GM23338 (cell line): ENCODE results near the gene TTL. TPM values are rescaled to one million over a fixed set of nuclear protein-coding genes. Genes with fewer than 3 reads are reported as not detected.

Source experiments
- ATAC-seq: fragments of 200-7000 bp; cut with Tn5 transposase; 3 replicates; pipeline ENCODE4 v1.9.1; 2020
- DNase-seq: peaks from one replicate; pipeline ENCODE4 v3.0.0-alpha.2; 2015; ENCODE audit warnings: low spot score
- H2AFZ ChIP-seq: fragments of 200-600 bp; sonication (generic); 2 replicates; pipeline ENCODE4 v1.8.0; 2016; ENCODE audit warnings: antibody characterized with exemption, mild to moderate bottlenecking, moderate library complexity
- H3F3A ChIP-seq: fragments of 200-600 bp; sonication (generic); replicated peaks from 2 replicates; pipeline ENCODE4 v1.8.0; 2017; ENCODE audit warnings: antibody characterized with exemption, mixed run types, low read depth
- H3K27ac ChIP-seq: fragments of 200-600 bp; sonication (generic); 2 replicates; pipeline ENCODE4 v1.6.1; 2016; ENCODE audit warnings: low read depth
- H3K27me3 ChIP-seq: fragments of 200-600 bp; sonication (generic); 2 replicates; pipeline ENCODE4 v1.8.0; 2016; ENCODE audit warnings: mild to moderate bottlenecking, mixed run types, moderate library complexity; ENCODE audit not compliant: insufficient read depth
- H3K36me3 ChIP-seq: fragments of 200-600 bp; sonication (generic); 2 replicates; pipeline ENCODE4 v1.8.0; 2016; ENCODE audit warnings: mild to moderate bottlenecking; ENCODE audit not compliant: insufficient read depth
- H3K4me1 ChIP-seq: fragments of 200-600 bp; sonication (generic); 2 replicates; pipeline ENCODE4 v1.8.0; 2016; ENCODE audit warnings: mild to moderate bottlenecking, moderate library complexity; ENCODE audit not compliant: insufficient read depth
- H3K4me2 ChIP-seq: fragments of 200-600 bp; sonication (generic); 2 replicates; pipeline ENCODE4 v1.7.1; 2017; ENCODE audit warnings: mixed run types
- H3K4me3 ChIP-seq: fragments of 200-600 bp; sonication (generic); 2 replicates; pipeline ENCODE4 v1.6.1; 2016; ENCODE audit warnings: mixed run types
- H3K79me2 ChIP-seq: fragments of 200-600 bp; sonication (generic); replicated peaks from 2 replicates; pipeline ENCODE4 v1.8.0; 2017; ENCODE audit warnings: mild to moderate bottlenecking; ENCODE audit not compliant: insufficient read depth
- H3K9me2 ChIP-seq: fragments of 200-600 bp; sonication (generic); 2 replicates; pipeline ENCODE4 v1.8.0; 2017; ENCODE audit not compliant: insufficient read depth
- H4K20me1 ChIP-seq: fragments of 200-600 bp; sonication (generic); replicated peaks from 2 replicates; pipeline ENCODE4 v1.8.0; 2017; ENCODE audit warnings: mild to moderate bottlenecking; ENCODE audit not compliant: insufficient read depth
- H3K27ac Mint-ChIP-seq: 2 replicates; pipeline ENCODE4 v1.8.0; 2020; ENCODE audit warnings: inconsistent platforms, mild to moderate bottlenecking, moderate library complexity, mixed read lengths
- H3K27me3 Mint-ChIP-seq: 3 replicates; pipeline ENCODE4 v1.8.0; 2022; ENCODE audit warnings: low read depth, mild to moderate bottlenecking, moderate library complexity, mixed read lengths, inconsistent platforms; ENCODE audit not compliant: insufficient read depth, poor library complexity
- H3K36me3 Mint-ChIP-seq: 3 replicates; pipeline ENCODE4 v1.8.0; 2021; ENCODE audit warnings: low read depth, mild to moderate bottlenecking, inconsistent platforms, moderate library complexity, mixed read lengths
- H3K4me1 Mint-ChIP-seq: 3 replicates; pipeline ENCODE4 v1.8.0; 2020; ENCODE audit warnings: mild to moderate bottlenecking, inconsistent platforms, mixed read lengths
- H3K4me3 Mint-ChIP-seq: 3 replicates; pipeline ENCODE4 v1.8.0; 2021; ENCODE audit warnings: moderate library complexity, mild to moderate bottlenecking, inconsistent platforms, mixed read lengths
- H3K9me3 Mint-ChIP-seq: 3 replicates; pipeline ENCODE4 v1.8.0; 2020; ENCODE audit warnings: moderate library complexity, mild to moderate bottlenecking, inconsistent platforms, mixed read lengths
- CREB1 ChIP-seq: fragments of 250-450 bp; sonication (Bioruptor Pico); IDR thresholded peaks from 2 replicates; pipeline ENCODE4 v1.5.0; 2020; ENCODE audit warnings: low read depth, mild to moderate bottlenecking, moderate library complexity
- EZH2 ChIP-seq: fragments of 200-600 bp; sonication (generic); IDR thresholded peaks from one replicate; pipeline ENCODE4 v1.8.0; 2017; ENCODE audit warnings: antibody characterized with exemption, mild to moderate bottlenecking, low read depth; ENCODE audit not compliant: unreplicated experiment
- EZH2phosphoT487 ChIP-seq: fragments of 200-600 bp; sonication (generic); IDR thresholded peaks from one replicate; pipeline ENCODE4 v1.8.1; 2018; ENCODE audit warnings: antibody characterized with exemption; ENCODE audit not compliant: unreplicated experiment
- JUNB ChIP-seq: IDR thresholded peaks from one replicate; pipeline ENCODE4 v1.6.1; 2016; ENCODE audit warnings: antibody characterized with exemption; ENCODE audit not compliant: unreplicated experiment
- NANOG ChIP-seq: IDR thresholded peaks from 2 replicates; pipeline ENCODE4 v1.6.1; 2016; ENCODE audit warnings: antibody characterized with exemption, borderline replicate concordance
- POLR2AphosphoS5 ChIP-seq: IDR thresholded peaks from 2 replicates; pipeline ENCODE4 v1.6.1; 2016; ENCODE audit warnings: antibody characterized with exemption, low read depth
- STAT1 ChIP-seq: IDR thresholded peaks from one replicate; pipeline ENCODE4 v1.6.1; 2016; ENCODE audit warnings: antibody characterized with exemption; ENCODE audit not compliant: unreplicated experiment
- ZNF114 ChIP-seq: fragments of 250-450 bp; sonication (Bioruptor Pico); IDR thresholded peaks from 2 replicates; pipeline ENCODE4 v1.5.0; 2020; ENCODE audit warnings: mild to moderate bottlenecking, moderate library complexity
- ZNF331 ChIP-seq: fragments of 250-450 bp; sonication (Bioruptor Pico); IDR thresholded peaks from 2 replicates; pipeline ENCODE4 v1.5.0; 2020; ENCODE audit warnings: low read depth, mild to moderate bottlenecking, moderate library complexity
- polyA plus RNA-seq: library from polyadenylated mRNA; unstranded; fragments of >200 nt; fragmentation: Nextera tagmentation; extraction: Ambion mirVana; gene quantifications from 2 replicates; pipeline ENCODE4 v1.2.1, GENCODE V29; 2016
- total RNA-seq: library from RNA; depleted of rRNA; stranded (reverse); fragments of >200 nt; shearing (Covaris generic); gene quantifications from 2 replicates; pipeline ENCODE4 v1.2.3, GENCODE V29; 2014
- TF ChIP-seq, protein P1 (sequence below): IDR thresholded peaks from one replicate; pipeline ENCODE4 v1.6.1; 2018; ENCODE audit warnings: antibody characterized with exemption; ENCODE audit not compliant: unreplicated experiment
- TF ChIP-seq, protein P2 (sequence below), 2 experiments: fragments of 200-600 bp in 1 of 2; sonication (generic) in 1 of 2; conservative IDR thresholded peaks; 2 replicates each; pipeline versions ENCODE4 v1.5.1 to v1.6.1; 2016 to 2017; ENCODE audit warnings: antibody characterized with exemption in 2 of 2, low read depth in 2 of 2, mild to moderate bottlenecking in 2 of 2, moderate library complexity in 1 of 2

Gene TTL
- total and polyA plus RNA-seq, 2 experiments from 2014 or later: 10.1 to 34.6 TPM

DNA sequence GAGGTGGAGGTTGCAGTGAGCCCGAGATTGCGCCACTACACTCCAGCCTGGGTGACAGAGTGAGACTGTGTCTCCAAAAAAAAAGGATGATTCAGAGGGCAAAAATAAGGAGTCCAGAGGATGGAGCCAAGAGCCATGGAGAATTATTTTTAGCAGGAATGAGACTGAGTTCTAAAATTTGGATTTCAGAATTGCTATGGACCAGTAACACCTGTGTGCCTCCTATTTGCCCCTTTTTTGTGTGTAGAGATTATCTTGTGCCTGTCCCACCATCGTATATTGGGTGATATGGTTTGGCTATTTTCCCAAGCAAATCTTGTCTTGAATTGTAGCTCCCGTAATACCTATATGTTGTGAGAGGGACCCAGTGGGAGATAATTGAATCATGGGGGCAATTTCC lies 32.1 kb upstream of the TTL start (continued):
- TF ChIP-seq, protein P1, sequence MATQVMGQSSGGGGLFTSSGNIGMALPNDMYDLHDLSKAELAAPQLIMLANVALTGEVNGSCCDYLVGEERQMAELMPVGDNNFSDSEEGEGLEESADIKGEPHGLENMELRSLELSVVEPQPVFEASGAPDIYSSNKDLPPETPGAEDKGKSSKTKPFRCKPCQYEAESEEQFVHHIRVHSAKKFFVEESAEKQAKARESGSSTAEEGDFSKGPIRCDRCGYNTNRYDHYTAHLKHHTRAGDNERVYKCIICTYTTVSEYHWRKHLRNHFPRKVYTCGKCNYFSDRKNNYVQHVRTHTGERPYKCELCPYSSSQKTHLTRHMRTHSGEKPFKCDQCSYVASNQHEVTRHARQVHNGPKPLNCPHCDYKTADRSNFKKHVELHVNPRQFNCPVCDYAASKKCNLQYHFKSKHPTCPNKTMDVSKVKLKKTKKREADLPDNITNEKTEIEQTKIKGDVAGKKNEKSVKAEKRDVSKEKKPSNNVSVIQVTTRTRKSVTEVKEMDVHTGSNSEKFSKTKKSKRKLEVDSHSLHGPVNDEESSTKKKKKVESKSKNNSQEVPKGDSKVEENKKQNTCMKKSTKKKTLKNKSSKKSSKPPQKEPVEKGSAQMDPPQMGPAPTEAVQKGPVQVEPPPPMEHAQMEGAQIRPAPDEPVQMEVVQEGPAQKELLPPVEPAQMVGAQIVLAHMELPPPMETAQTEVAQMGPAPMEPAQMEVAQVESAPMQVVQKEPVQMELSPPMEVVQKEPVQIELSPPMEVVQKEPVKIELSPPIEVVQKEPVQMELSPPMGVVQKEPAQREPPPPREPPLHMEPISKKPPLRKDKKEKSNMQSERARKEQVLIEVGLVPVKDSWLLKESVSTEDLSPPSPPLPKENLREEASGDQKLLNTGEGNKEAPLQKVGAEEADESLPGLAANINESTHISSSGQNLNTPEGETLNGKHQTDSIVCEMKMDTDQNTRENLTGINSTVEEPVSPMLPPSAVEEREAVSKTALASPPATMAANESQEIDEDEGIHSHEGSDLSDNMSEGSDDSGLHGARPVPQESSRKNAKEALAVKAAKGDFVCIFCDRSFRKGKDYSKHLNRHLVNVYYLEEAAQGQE: no peak
- no peak for TF ChIP-seq EZH2
- TF ChIP-seq, protein P2, sequence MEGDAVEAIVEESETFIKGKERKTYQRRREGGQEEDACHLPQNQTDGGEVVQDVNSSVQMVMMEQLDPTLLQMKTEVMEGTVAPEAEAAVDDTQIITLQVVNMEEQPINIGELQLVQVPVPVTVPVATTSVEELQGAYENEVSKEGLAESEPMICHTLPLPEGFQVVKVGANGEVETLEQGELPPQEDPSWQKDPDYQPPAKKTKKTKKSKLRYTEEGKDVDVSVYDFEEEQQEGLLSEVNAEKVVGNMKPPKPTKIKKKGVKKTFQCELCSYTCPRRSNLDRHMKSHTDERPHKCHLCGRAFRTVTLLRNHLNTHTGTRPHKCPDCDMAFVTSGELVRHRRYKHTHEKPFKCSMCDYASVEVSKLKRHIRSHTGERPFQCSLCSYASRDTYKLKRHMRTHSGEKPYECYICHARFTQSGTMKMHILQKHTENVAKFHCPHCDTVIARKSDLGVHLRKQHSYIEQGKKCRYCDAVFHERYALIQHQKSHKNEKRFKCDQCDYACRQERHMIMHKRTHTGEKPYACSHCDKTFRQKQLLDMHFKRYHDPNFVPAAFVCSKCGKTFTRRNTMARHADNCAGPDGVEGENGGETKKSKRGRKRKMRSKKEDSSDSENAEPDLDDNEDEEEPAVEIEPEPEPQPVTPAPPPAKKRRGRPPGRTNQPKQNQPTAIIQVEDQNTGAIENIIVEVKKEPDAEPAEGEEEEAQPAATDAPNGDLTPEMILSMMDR (conservative IDR thresholded peaks at IDR 0.05; ENCODE audit: low read depth in 2 of 2): no peak
- TF ChIP-seq STAT1: no peak
- no peak for TF ChIP-seq EZH2phosphoT487
- TF ChIP-seq NANOG: no peak
- TF ChIP-seq POLR2AphosphoS5: no peak
- TF ChIP-seq ZNF331: no peak
- no peak for TF ChIP-seq ZNF114 (CRISPR knock-in tag)

DNA sequence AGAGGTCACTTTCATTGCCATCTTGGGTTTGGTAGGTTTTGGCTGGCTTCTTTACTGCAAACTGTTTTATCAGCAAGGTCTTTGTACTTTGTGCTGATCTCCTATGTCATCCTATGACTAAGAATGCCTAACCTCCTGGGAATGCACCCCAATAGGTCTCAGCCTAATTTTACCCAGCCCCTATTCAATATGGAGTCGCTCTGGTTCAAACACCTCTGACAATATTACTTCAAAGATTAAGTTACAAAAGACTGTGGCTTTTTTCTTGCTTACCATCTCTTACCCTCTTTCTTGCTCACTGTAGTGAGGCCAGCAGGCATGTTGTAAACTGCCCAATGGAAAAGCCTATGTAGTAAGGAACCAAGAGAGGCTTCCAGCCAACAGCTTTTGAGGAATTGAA lies 30.6 kb upstream of the TTL start:
- no peaks in the 10 kb centered on the region for H3K9me3 Mint-ChIP-seq
- ATAC-seq (no peak), DNase-seq (no peak)
- TF ChIP-seq NANOG (no peak), EZH2phosphoT487 (no peak), ZNF331 (no peak), CREB1 (CRISPR knock-in tag) (no peak), ZNF114 (CRISPR knock-in tag) (no peak), JUNB (no peak), STAT1 (no peak)
- Histone ChIP-seq H3K36me3 (no peaks in the 10 kb centered on the region), H2AFZ (no peak overlapping the region), H3K27ac (no peak overlapping the region), H3K4me1 (no peaks in the 10 kb centered on the region), H3K79me2 (no peaks in the 10 kb centered on the region), H3F3A (no peaks in the 10 kb centered on the region), H3K9me2 (no peaks in the 10 kb centered on the region), H3K27me3 (no peaks in the 10 kb centered on the region), H3K4me3 (no peak overlapping the region), H3K4me2 (no peak overlapping the region), H4K20me1 (no peaks in the 10 kb centered on the region)
- no peak overlapping the region for H3K27ac Mint-ChIP-seq
- H3K36me3 Mint-ChIP-seq: no peaks in the 10 kb centered on the region
- no peaks in the 10 kb centered on the region for H3K4me1 Mint-ChIP-seq
- peaks cover 4% of the 10 kb centered on the region for H3K27me3 Mint-ChIP-seq
- no peak overlapping the region for H3K4me3 Mint-ChIP-seq
